ENCODE data around the gene LONP1. TPM values are rescaled to one million over a fixed set of nuclear protein-coding genes. Genes with fewer than 3 reads are reported as not detected.

The LONP1 gene
- total RNA-seq, 4 donors from 2014 or later, result 40.9 to 81.7 (median 61.2) TPM

- intact Hi-C loops (cut with DNase I; ENCODE audit: low total_unique reads), result loop anchor here (5.0 kb wide), 1 partner anchor 1619 kb away; no protein-coding TSS in a partner anchor
- no peak overlapping the region for H3K4me3 ChIP-seq (ENCODE audit: low read depth, poor library complexity, severe bottlenecking)
- DNase-seq (ENCODE audit: low spot score in 2 of 2), result no peak
- 72 to 74% methylated on average over 13 of the region's 13 CpGs for WGBS, 2 donors
- TF ChIP-seq CTCF (IDR thresholded peaks at IDR 0.05) (no peak), POLR2A (IDR thresholded peaks at IDR 0.05) (no peak)
Observed at GRCh38 chr19:5676772-5677105, 43.2 kb downstream of the LONP1 start.

GRCh38 chr19:5676105-5676771, 43.7 kb downstream of the LONP1 start:
- no peak overlapping the region for H3K4me3 ChIP-seq (ENCODE audit: low read depth, poor library complexity, severe bottlenecking)
- no peak for DNase-seq (ENCODE audit: low spot score in 2 of 2)
- intact Hi-C loops (cut with DNase I; ENCODE audit: low total_unique reads), result loop anchor here (5.0 kb wide), 1 partner anchor 1619 kb away; no protein-coding TSS in a partner anchor
- TF ChIP-seq POLR2A (IDR thresholded peaks at IDR 0.05) (no peak), CTCF (IDR thresholded peaks at IDR 0.05) (no peak)
- WGBS, 2 donors, result 80% methylated on average over 17 of the region's 17 CpGs

GRCh38 chr19:5674714-5675113, 45.2 kb downstream of the LONP1 start:
- TF ChIP-seq CTCF (IDR thresholded peaks at IDR 0.05) (no peak), POLR2A (IDR thresholded peaks at IDR 0.05) (no peak)
- intact Hi-C loops (cut with DNase I; ENCODE audit: low total_unique reads), result loop anchor here (5.0 kb wide), 1 partner anchor 1617 kb away; no protein-coding TSS in a partner anchor
- no peak for DNase-seq (ENCODE audit: low spot score in 2 of 2)
- H3K4me3 ChIP-seq (ENCODE audit: low read depth, poor library complexity, severe bottlenecking), result no peak overlapping the region
- WGBS, 2 donors, result 45 to 67% methylated on average over 5 of the region's 5 CpGs

GRCh38 chr19:5673752-5674151, 46.2 kb downstream of the LONP1 start:
- TF ChIP-seq POLR2A (IDR thresholded peaks at IDR 0.05) (no peak), CTCF (IDR thresholded peaks at IDR 0.05) (no peak)
- DNase-seq (ENCODE audit: low spot score in 2 of 2), result no peak
- intact Hi-C loops (cut with DNase I; ENCODE audit: low total_unique reads), result no loop called here
- no peak overlapping the region for H3K4me3 ChIP-seq (ENCODE audit: low read depth, poor library complexity, severe bottlenecking)
- WGBS, 2 donors, result 97 to 100% methylated on average over 1 of the region's 1 CpG

- intact Hi-C loops (cut with DNase I; ENCODE audit: low total_unique reads), result no loop called here
- TF ChIP-seq CTCF (IDR thresholded peaks at IDR 0.05) (no peak), POLR2A (IDR thresholded peaks at IDR 0.05) (no peak)
- H3K4me3 ChIP-seq (ENCODE audit: low read depth, poor library complexity, severe bottlenecking), result no peak overlapping the region
- WGBS, 2 donors, result 86 to 87% methylated on average over 13 of the region's 13 CpGs
- DNase-seq (ENCODE audit: low spot score in 2 of 2), result no peak
Observed at GRCh38 chr19:5672708-5673459, 47.1 kb downstream of the LONP1 start.

Measured in lower leg skin (tissue), 4 donors.